Left ventricle myocardium inferior (tissue), 1 donor: ENCODE data around the gene SLC22A5. TPM values are rescaled to one million over a fixed set of nuclear protein-coding genes. Genes with fewer than 3 reads are reported as not detected.
A peak's percentile ranks its signal among the peaks of the same experiment; 100 is the strongest.

Experiments
- DNase-seq: peaks from one replicate; pipeline ENCODE4 v3.0.0-alpha.2; 2020
- H3K27ac ChIP-seq: fragments of 200-600 bp; replicated peaks from 2 replicates; pipeline ENCODE4 v1.8.0; 2021
- H3K27me3 ChIP-seq: fragments of 200-600 bp; 2 replicates; pipeline ENCODE4 v1.8.0; 2021; ENCODE audit warnings: low read depth
- H3K36me3 ChIP-seq: fragments of 200-600 bp; 2 replicates; pipeline ENCODE4 v1.8.0; 2021
- H3K4me1 ChIP-seq: fragments of 200-600 bp; 2 replicates; pipeline ENCODE4 v1.8.0; 2021
- H3K4me3 ChIP-seq: fragments of 200-600 bp; 2 replicates; pipeline ENCODE4 v1.8.0; 2021; ENCODE audit warnings: mild to moderate bottlenecking, moderate library complexity
- H3K9me3 ChIP-seq: fragments of 200-600 bp; replicated peaks from 2 replicates; pipeline ENCODE4 v1.8.0; 2021
- CTCF ChIP-seq: fragments of 200-600 bp; IDR thresholded peaks from 2 replicates; pipeline ENCODE4 v1.8.0; 2021; ENCODE audit warnings: antibody characterized with exemption, mild to moderate bottlenecking, borderline replicate concordance
- intact Hi-C: fragments of 100-400 bp; cut with micrococcal nuclease; formaldehyde crosslinking; loops from one replicate; pipeline ENCODE4 v1.11.0; 2022
- long read RNA-seq: library from polyadenylated mRNA; unstranded; transcript quantifications from one replicate; pipeline ENCODE4 v2.0.0, GENCODE V29; 2021
- total RNA-seq: library from RNA; stranded (reverse); fragmentation: NEBNext Ultra II Directional; extraction: Animal tissue kit (Norgen Biotek cat#: 25700); gene quantifications from one replicate; pipeline ENCODE4 v1.2.1, GENCODE V29; 2021
- donor health status: DM: no; HTN: yes; CAD: no; lungs with severe emphysema.

Gene SLC22A5
- 20.8 TPM for total RNA-seq
- long read RNA-seq, transcript SLC22A5-203 (11 exons, 1,746 nt) = minor isoform, 7 of 77 reads
- long read RNA-seq, transcript SLC22A5-201 (10 exons, 3,237 nt) = major isoform, 54 of 77 reads
- long read RNA-seq, partial matches to known transcripts = 3 of 77 reads
- long read RNA-seq, other reads (novel, unspliced or antisense) = 11 of 77 reads

- intact Hi-C loops = no loop called here
- Histone ChIP-seq H3K9me3 (no peaks in the 10 kb centered on the region), H3K27ac (peak within 1 kb of the TSS; percentile 94), H3K27me3 (no peaks in the 10 kb centered on the region), H3K4me3 (peak within 1 kb of the TSS; percentile 83), H3K36me3 (no peaks in the 10 kb centered on the region), H3K4me1 (peaks cover 61% of the 10 kb centered on the region)
- no peak for TF ChIP-seq CTCF
- peak; percentile 67 for DNase-seq
Observed at GRCh38 chr5:132369474-132370180, at the start of gene SLC22A5. SLC22A5 (plus strand) TSS chr5:132369710; CDS start chr5:132369973, 263 bp downstream.

- H3K36me3 ChIP-seq = peaks cover 5% of the 10 kb centered on the region
- H3K9me3 ChIP-seq = no peaks in the 10 kb centered on the region
- peak overlapping the region; percentile 72 for H3K27ac ChIP-seq
- DNase-seq = no peak
- H3K4me3 ChIP-seq = no peak overlapping the region
- TF ChIP-seq CTCF = no peak
- intact Hi-C loops = no loop called here
- no peaks in the 10 kb centered on the region for H3K27me3 ChIP-seq
- peaks cover 40% of the 10 kb centered on the region for H3K4me1 ChIP-seq
Observed at GRCh38 chr5:132319975-132320374, 49.5 kb upstream of the SLC22A5 start.

- TF ChIP-seq CTCF = no peak
- H3K27ac ChIP-seq = peak overlapping the region; percentile 72
- intact Hi-C loops = no loop called here
- H3K9me3 ChIP-seq = no peaks in the 10 kb centered on the region
- H3K36me3 ChIP-seq = peaks cover 5% of the 10 kb centered on the region
- no peak overlapping the region for H3K4me3 ChIP-seq
- H3K27me3 ChIP-seq = no peaks in the 10 kb centered on the region
- H3K4me1 ChIP-seq = peaks cover 40% of the 10 kb centered on the region
- DNase-seq = no peak
Observed at GRCh38 chr5:132321109-132321721, 48.3 kb upstream of the SLC22A5 start.

- DNase-seq = no peak
- H3K4me3 ChIP-seq = no peak overlapping the region
- H3K4me1 ChIP-seq = peaks cover 40% of the 10 kb centered on the region
- no peak for TF ChIP-seq CTCF
- H3K36me3 ChIP-seq = peaks cover 6% of the 10 kb centered on the region
- intact Hi-C loops = no loop called here
- H3K9me3 ChIP-seq = no peaks in the 10 kb centered on the region
- H3K27me3 ChIP-seq = no peaks in the 10 kb centered on the region
- H3K27ac ChIP-seq = no peak overlapping the region
Observed at GRCh38 chr5:132322266-132322665, 47.2 kb upstream of the SLC22A5 start.

GRCh38 chr5:132323202-132323601 lies 46.3 kb upstream of the SLC22A5 start:
- Histone ChIP-seq H3K27me3 (no peaks in the 10 kb centered on the region), H3K4me1 (peaks cover 32% of the 10 kb centered on the region), H3K4me3 (no peak overlapping the region), H3K36me3 (peaks cover 15% of the 10 kb centered on the region), H3K27ac (no peak overlapping the region), H3K9me3 (no peaks in the 10 kb centered on the region)
- intact Hi-C loops = no loop called here
- no peak for DNase-seq
- no peak for TF ChIP-seq CTCF
